Raji (cell line): Measurements from ENCODE around the gene MAP3K20.

ENCODE experiments used
- POLR2A ChIP-seq: IDR thresholded peaks from 2 replicates; pipeline ENCODE4 v1.6.1; 2011; ENCODE audit warnings: low read depth, low read length, control low read depth; ENCODE audit not compliant: insufficient read depth

Gene MAP3K20

GRCh38 chr2:173048522-173048896, 27.1 kb upstream of the MAP3K20 start:
- no peak for TF ChIP-seq POLR2A

GRCh38 chr2:173048897-173049661, 26.6 kb upstream of the MAP3K20 start:
- no peak for TF ChIP-seq POLR2A

- TF ChIP-seq POLR2A = no peak
Measured at GRCh38 chr2:173049831-173050230, 25.8 kb upstream of the MAP3K20 start.

GRCh38 chr2:173050684-173051083, 25.0 kb upstream of the MAP3K20 start:
- no peak for TF ChIP-seq POLR2A

GRCh38 chr2:173051463-173052215, 24.0 kb upstream of the MAP3K20 start:
- no peak for TF ChIP-seq POLR2A

- TF ChIP-seq POLR2A = no peak
Measured at GRCh38 chr2:173053043-173053699, 22.5 kb upstream of the MAP3K20 start.

GRCh38 chr2:173054466-173054865, 21.2 kb upstream of the MAP3K20 start:
- TF ChIP-seq POLR2A = no peak

GRCh38 chr2:173056705-173057364, 18.8 kb upstream of the MAP3K20 start:
- TF ChIP-seq POLR2A = no peak

- TF ChIP-seq POLR2A = no peak
Measured at GRCh38 chr2:173058097-173058496, 17.5 kb upstream of the MAP3K20 start.

GRCh38 chr2:173058673-173059072, 17.0 kb upstream of the MAP3K20 start:
- TF ChIP-seq POLR2A = no peak

GRCh38 chr2:173059292-173059691, 16.4 kb upstream of the MAP3K20 start:
- TF ChIP-seq POLR2A = no peak

- TF ChIP-seq POLR2A = no peak
Measured at GRCh38 chr2:173059971-173060461, 15.6 kb upstream of the MAP3K20 start.

GRCh38 chr2:173062801-173063200, 12.8 kb upstream of the MAP3K20 start:
- TF ChIP-seq POLR2A = no peak

- TF ChIP-seq POLR2A = no peak
Measured at GRCh38 chr2:173064151-173064805, 11.4 kb upstream of the MAP3K20 start.

- TF ChIP-seq POLR2A = no peak
Measured at GRCh38 chr2:173066887-173067676, 8.6 kb upstream of the MAP3K20 start.
